Colon (tissue), 2 donors: ENCODE results near the gene ISG15.

Experiments used
- FAIRE-seq: peaks from 2 replicates; lab custom pipeline; 2012; peaks lifted over from hg19 to GRCh38; lab: Jason Lieb, UNC
- donor health status: control.
- donor health status: control.

Gene ISG15

GRCh38 chr1:1013105-1013921 is at the start of gene ISG15:
Gene ISG15 (plus strand): TSS chr1:1013497. CDS start chr1:1013574, 77 bp downstream.
- no peak for FAIRE-seq

GRCh38 chr1:963746-964525 is 49.4 kb upstream of the ISG15 start:
- no peak for FAIRE-seq

DNA sequence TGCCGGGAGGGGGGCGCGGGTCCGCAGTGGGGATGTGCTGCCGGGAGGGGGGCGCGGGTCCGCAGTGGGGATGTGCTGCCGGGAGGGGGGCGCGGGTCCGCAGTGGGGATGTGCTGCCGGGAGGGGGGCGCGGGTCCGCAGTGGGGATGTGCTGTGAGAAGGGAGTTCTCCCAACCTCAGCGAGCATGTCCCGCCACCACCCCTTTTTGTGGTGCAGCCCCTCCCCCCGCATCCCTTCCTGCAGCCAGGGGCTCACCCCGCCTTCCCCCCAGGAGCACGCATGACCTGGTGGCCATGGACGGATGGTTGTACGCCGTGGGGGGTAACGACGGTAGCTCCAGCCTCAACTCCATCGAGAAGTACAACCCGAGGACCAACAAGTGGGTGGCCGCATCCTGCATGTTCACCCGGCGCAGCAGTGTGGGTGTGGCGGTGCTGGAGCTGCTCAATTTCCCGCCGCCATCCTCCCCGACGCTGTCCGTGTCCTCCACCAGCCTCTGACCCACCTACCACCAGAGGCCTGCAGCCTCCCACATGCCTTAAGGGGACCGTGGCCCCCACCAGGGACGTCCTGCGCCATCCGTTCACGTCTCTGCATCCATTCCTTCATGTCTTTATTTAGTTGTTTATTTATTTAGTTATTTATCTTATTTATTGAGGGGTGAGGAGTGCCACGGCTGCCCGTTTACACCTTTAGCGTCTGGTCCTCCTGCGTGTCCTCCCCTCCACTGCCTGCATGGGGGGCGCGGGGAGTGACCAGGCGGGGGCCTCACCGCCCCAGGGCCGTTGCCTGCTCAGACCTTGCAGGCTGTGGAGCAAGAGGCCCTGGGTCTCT is 48.4 kb upstream of the ISG15 start:
- FAIRE-seq = no peak

- FAIRE-seq = no peak
Observed at GRCh38 chr1:965526-966134, 47.7 kb upstream of the ISG15 start.

GRCh38 chr1:966135-966703 is 47.1 kb upstream of the ISG15 start, which contains the start of gene PLEKHN1:
Gene PLEKHN1 (plus strand): TSS chr1:966482. CDS start chr1:966532, 50 bp downstream.
- FAIRE-seq = no peak

- FAIRE-seq = no peak
Observed at GRCh38 chr1:966704-967300, 46.5 kb upstream of the ISG15 start.

DNA sequence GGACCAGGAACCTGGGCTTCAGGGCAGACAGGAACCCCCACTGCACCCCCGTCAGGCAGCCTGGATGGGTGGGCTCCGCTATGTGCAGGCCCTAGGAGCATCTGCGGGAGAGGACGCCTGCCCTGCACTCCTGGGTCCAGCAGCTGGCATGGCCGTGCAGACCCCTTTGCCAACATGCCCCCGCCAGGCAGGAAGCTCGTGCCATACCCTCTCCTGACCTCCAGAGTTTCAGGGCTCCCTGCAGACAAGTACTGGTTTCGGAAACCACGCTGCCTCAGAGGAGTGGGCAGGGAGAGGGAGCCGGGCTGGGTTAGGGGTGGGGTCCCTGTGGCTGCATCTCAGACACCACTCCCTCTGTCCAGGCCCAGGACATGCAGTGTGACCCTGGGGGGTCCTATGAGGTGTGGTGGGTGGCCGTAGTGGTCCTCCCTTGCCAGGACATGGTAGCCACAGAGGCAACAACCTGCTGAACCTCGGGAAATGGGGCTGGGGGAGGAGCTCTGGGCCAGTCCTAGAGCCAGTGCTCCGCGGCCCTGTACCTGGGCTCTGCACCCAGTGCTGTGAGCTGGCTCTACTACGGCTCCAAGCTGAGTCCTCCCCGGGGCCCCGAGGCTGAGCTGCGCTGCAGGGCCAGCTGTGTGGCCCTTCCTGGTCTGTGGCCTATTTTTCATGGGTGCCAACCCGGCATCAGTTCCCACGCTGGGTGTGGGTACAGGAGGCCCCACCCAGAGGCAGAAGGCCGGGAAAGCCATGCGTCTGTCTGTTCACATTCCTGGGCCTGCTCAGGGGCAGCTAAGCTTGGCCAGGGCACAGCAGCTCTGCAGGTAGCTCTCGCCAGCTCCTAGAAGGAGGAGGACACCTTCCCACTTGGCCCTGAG is 45.6 kb upstream of the ISG15 start:
- FAIRE-seq = no peak

DNA sequence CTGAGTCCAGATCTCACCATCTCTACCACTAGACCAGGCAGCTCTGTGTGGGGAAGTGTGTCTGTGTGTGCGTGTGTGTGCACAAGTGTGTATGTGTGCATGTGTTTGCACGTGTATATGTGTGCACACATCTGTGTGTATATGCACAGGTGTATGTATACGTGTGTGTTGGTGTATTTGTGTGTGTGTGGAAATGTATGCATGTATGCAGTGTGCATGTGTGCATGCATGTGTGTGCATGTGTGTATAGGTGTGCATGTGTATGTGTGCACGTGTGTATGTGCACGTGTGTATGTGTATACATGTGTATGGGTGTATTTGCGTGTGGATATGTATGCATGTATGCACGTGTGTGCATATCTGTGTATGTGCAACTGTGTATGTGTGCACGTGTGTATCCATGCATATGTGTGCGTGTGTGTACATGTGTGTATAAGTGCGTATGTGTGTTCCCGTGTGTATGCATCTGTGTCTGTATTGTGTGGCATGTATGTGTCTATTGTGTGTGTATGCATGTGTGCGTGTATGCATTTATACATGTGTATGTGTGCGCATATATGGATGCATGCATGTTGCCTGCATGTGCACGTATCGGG is 43.9 kb upstream of the ISG15 start:
- no peak for FAIRE-seq

- no peak for FAIRE-seq
Observed at GRCh38 chr1:970242-970972, 42.9 kb upstream of the ISG15 start.

DNA sequence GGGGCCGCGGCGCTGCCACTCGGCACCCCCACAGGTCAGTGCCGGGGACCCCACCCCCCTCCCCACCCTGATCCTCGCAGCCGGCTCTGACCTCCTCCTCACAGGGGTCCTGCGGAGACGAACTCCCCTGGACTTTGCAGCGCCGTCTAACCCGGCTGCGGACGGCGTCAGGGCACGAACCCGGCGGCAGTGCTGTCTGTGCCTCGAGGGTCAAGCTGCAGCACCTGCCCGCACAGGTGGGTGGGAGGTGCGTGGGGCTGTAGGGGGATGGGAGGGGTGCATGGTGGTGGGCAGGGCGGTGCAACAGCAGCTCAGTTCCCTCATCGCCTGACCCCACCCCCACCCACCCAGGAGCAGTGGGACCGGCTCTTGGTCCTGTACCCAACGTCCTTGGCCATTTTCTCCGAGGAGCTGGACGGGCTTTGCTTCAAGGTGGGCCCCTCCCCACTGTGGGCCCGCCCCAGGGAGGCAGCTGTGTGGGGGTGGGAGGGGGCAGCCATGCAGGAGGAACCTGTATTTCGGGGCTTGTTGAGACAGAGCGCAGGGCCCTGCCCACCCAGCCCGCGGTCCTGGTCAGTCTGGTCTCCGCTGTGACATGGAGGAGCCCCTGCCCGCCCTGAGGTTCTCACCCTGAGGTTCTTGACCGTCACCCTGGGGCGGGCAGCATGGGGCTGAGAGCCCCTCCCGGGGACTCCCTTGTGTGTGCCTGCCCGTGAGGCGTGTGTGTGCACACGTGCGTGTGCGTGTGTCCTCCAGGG is 42.1 kb upstream of the ISG15 start:
- FAIRE-seq = no peak

DNA sequence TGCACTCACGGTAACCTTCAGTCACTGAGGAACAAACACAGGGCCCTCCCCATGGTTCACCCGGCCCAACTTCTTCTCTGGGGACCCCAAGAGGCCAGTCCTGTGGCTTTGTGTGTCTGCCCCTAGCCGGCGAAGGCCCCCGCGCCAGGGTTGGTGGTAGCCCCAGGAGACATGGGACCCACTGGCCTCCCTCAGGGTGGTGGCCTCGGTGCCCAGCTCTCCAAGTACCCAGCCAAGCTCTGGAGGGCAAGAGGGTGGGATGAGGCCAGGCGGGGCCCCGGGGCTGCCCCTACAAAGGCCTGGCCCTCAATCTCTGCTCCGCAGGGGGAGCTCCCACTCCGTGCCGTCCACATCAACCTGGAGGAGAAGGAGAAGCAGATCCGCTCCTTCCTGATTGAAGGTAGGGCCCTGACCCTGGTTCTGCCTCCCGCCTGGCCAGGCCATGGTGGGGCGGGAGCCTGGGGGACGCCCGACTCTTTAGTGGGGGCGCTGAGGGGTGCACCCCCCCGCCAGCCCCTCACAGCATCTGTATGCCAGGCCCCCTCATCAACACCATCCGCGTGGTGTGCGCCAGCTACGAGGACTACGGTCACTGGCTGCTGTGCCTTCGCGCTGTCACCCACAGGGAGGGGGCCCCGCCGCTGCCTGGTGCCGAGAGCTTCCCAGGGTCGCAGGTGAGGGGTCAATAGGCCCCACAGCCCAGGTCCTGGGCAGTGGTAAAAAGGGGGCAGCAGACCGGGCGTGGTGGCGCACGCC is 41.4 kb upstream of the ISG15 start:
- FAIRE-seq = no peak

GRCh38 chr1:972726-973458 is 40.4 kb upstream of the ISG15 start:
- no peak for FAIRE-seq

- FAIRE-seq = no peak
Observed at GRCh38 chr1:973459-974292, 39.6 kb upstream of the ISG15 start.

DNA sequence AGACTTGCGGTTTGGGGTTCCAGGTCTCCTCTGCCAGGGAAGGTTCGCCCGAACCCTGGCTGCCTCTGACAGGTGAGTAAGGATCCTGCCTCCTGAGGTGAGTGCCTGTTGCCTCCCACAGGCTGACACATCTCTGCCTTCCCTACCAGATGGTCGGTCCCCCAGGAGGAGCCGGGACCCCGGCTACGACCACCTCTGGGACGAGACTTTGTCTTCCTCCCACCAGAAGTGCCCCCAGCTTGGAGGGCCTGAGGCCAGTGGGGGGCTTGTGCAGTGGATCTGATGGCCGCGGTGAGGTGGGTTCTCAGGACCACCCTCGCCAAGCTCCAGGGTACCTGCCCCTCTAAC is 39.0 kb upstream of the ISG15 start:
- FAIRE-seq = no peak

DNA sequence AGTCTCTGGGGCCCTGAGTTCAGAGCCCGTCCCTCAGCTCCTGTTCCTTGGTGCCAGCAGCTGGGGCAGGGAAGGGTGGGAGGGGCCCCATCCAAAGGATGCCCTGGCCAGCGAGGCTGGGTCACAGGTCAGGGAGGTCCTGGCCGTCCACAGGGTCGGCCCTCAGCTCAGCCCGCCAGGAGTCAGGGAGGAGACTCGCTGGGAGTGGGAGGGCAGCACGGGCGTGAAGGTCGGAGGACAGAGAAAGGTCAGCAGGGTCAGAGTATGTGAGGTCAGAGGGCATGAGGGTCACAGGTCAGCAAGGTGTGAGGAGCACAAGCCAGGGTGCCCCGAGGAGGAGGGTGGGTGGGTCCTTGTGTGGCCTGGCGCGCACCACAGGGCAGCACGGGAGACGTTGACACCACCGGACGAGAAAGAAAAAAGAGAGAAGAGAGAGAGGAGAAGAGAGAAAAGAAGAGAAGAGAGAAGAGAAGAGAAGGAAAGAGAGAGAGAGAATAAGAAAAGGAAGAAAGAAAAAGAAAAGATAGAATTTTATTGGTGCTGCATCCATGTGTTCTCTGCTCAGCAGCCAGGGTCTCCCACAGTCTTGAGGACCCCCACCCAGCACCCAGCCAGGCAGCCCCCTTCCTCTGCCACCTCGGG is 38.5 kb upstream of the ISG15 start:
- FAIRE-seq = no peak

- FAIRE-seq = no peak
Observed at GRCh38 chr1:975365-975764, 37.9 kb upstream of the ISG15 start.
